Kidney (tissue), 14 donors: ENCODE measurements around the gene AOPEP. TPM values are rescaled to one million over a fixed set of nuclear protein-coding genes. Genes with fewer than 3 reads are reported as not detected.
A peak's percentile ranks its signal among the peaks of the same experiment; 100 is the strongest.

ENCODE experiments used
- DNase-seq, 5 donors: peaks; one replicate each; pipeline ENCODE4 v3.0.0-alpha.2; 2013 to 2020
- FAIRE-seq: peaks from 2 replicates; lab custom pipeline; 2012; peaks lifted over from hg19 to GRCh38; lab: Jason Lieb, UNC
- H3K27ac ChIP-seq, 2 donors: one replicate each; pipeline ENCODE4 v1.7.0; 2013; ENCODE audit warnings: low read depth in 2 of 2, low read length in 2 of 2, inconsistent platforms in 1 of 2
- H3K27me3 ChIP-seq: one replicate; pipeline ENCODE4 v1.7.1; 2013; ENCODE audit warnings: low read length, inconsistent platforms; ENCODE audit not compliant: control insufficient read depth, insufficient read depth
- H3K36me3 ChIP-seq, 3 donors: one replicate each; pipeline versions ENCODE4 v1.7.0 to v1.7.1; 2013; ENCODE audit warnings: low read length in 3 of 3, control low read depth in 1 of 3, inconsistent platforms in 1 of 3; ENCODE audit not compliant: insufficient read depth in 3 of 3, control insufficient read depth in 2 of 3
- H3K4me1 ChIP-seq, 3 donors: one replicate each; pipeline versions ENCODE4 v1.7.0 to v1.7.1; 2013; ENCODE audit warnings: low read length in 3 of 3, inconsistent platforms in 1 of 3, low read depth in 1 of 3; ENCODE audit not compliant: control insufficient read depth in 2 of 3, insufficient read depth in 2 of 3
- H3K4me3 ChIP-seq, 3 donors: one replicate each; pipeline versions ENCODE4 v1.7.0 to v1.8.1; 2013; ENCODE audit warnings: low read length in 3 of 3, control low read depth in 1 of 3, inconsistent platforms in 1 of 3
- H3K9ac ChIP-seq, 3 donors: one replicate each; pipeline versions ENCODE4 v1.7.0 to v1.7.1; 2013; ENCODE audit warnings: low read length in 3 of 3, control low read depth in 1 of 3, inconsistent platforms in 1 of 3
- H3K9me3 ChIP-seq, 3 donors: one replicate each; pipeline versions ENCODE4 v1.7.0 to v1.7.1; 2013; ENCODE audit warnings: low read length in 3 of 3, control low read depth in 1 of 3, inconsistent platforms in 1 of 3; ENCODE audit not compliant: control insufficient read depth in 2 of 3, insufficient read depth in 1 of 3
- CTCF ChIP-seq: IDR thresholded peaks from 3 replicates; pipeline ENCODE4 v1.5.1; 2012; ENCODE audit warnings: mild to moderate bottlenecking, moderate library complexity, borderline replicate concordance; ENCODE audit not compliant: insufficient read depth; ENCODE audit errors: extremely low read depth
- intact Hi-C: fragments of 100-400 bp; cut with DNase I; formaldehyde crosslinking; loops from one replicate; pipeline ENCODE4 v1.11.1; 2022
- polyA plus RNA-seq: library from polyadenylated mRNA; stranded (reverse); fragments of 350-450 nt; fragmentation: Illumina TruSeq; extraction: RNeasy Lipid Tissue Mini Kit (QIAGEN cat#74804); gene quantifications from one replicate; pipeline ENCODE4 v1.2.3, GENCODE V29; 2014; ENCODE audit warnings: low read depth, low replicate concordance; ENCODE audit not compliant: insufficient read depth
- total RNA-seq: library from RNA; stranded (reverse); fragmentation: NEBNext Ultra II Directional; extraction: Animal tissue kit (Norgen Biotek cat#: 25700); gene quantifications from one replicate; pipeline ENCODE4 v1.2.1, GENCODE V29; 2021
- donor health status: control.
- donor health status: control.
- donor health status: control.
- donor health status: control.
- donor health status: control.
- donor health status: DM: yes; HTN: yes; CAD: no.
- donor health status: Normal renal cell carcinoma (clear cell type).

Gene AOPEP
- total and polyA plus RNA-seq, 2 donors from 2014 or later: 52.2 to 119 TPM

GRCh38 chr9:95097279-95097678 lies 370.8 kb downstream of the AOPEP start:
- Histone ChIP-seq H3K27me3 (no peaks in the 10 kb centered on the region), H3K9ac (no peak overlapping the region), H3K4me3 (no peak overlapping the region), H3K36me3 (peaks cover 0 to 5% (median 0%) of the 10 kb centered on the region in 3 donors), H3K9me3 (no peaks in the 10 kb centered on the region), H3K27ac (no peak overlapping the region), H3K4me1 (peaks cover 8 to 20% (median 12%) of the 10 kb centered on the region in 3 donors)
- FAIRE-seq: no peak
- intact Hi-C loops: no loop called here
- TF ChIP-seq CTCF: no peak
- peak in 1 of 5 donors; percentile 60 for DNase-seq

GRCh38 chr9:95098391-95098921 lies 372.0 kb downstream of the AOPEP start:
- no peaks in the 10 kb centered on the region for H3K9me3 ChIP-seq
- H3K4me3 ChIP-seq: no peak overlapping the region
- peaks cover 0 to 5% (median 0%) of the 10 kb centered on the region in 3 donors for H3K36me3 ChIP-seq
- H3K27me3 ChIP-seq: no peaks in the 10 kb centered on the region
- H3K9ac ChIP-seq: no peak overlapping the region
- intact Hi-C loops: no loop called here
- FAIRE-seq (no peak), DNase-seq (peak in 4 of 5 donors; percentile 47 to 69 (median 64))
- TF ChIP-seq CTCF: no peak
- no peak overlapping the region for H3K27ac ChIP-seq
- peaks cover 4 to 23% (median 14%) of the 10 kb centered on the region in 3 donors for H3K4me1 ChIP-seq

- peak in 1 of 5 donors; percentile 61 for DNase-seq
- no peaks in the 10 kb centered on the region for H3K27me3 ChIP-seq
- no peak for TF ChIP-seq CTCF
- peaks cover 4 to 23% (median 14%) of the 10 kb centered on the region in 3 donors for H3K4me1 ChIP-seq
- H3K4me3 ChIP-seq: no peak overlapping the region
- intact Hi-C loops: no loop called here
- H3K27ac ChIP-seq: peak overlapping the region; percentile 61 to 66
- H3K36me3 ChIP-seq: peaks cover 0 to 5% (median 0%) of the 10 kb centered on the region in 3 donors
- no peaks in the 10 kb centered on the region for H3K9me3 ChIP-seq
- no peak for FAIRE-seq
- no peak overlapping the region for H3K9ac ChIP-seq
Measured at GRCh38 chr9:95099321-95100070, 373.0 kb downstream of the AOPEP start.
